Ecto neural progenitor cell (in vitro differentiated cells): ENCODE results near the gene UBE2H.
A peak's percentile ranks its signal among the peaks of the same experiment; 100 is the strongest.

Experiments used
- DNase-seq: peaks from one replicate; pipeline ENCODE4 v3.0.0-alpha.2; 2018; ENCODE audit warnings: low spot score

Gene UBE2H

DNA sequence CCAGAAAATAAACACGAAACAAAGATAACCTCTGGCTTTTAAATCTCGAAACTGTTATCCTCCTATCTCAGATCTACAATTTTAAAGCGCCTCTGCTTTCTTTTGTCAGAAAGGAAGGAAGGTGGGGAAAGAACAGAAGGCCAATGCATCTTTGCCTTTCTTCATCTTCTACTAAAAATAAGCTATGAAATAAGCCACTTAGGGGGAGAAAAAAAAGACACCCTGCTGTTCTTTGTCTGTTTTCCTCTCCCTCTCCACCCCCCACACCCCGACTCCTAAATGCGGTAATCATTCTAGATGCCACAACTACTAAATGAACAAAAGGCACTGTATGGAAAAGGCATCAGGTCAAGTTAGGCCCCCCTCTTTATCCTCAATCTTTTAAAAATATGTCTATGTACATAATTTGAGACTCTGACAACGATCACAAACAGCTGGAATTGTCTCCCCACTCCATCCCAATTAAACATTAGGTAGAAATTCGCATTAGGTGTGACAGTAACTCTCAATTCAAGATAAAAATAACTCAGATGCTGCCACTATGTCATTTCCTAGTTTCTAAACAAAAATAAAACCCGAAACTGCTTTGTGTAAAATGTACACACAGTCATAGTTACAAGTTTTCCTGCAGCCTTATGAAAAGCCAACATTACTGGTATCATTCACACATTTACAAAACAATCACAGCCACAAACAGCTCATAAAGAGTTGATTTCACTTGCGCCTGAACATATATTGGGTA lies 2.4 kb downstream of the UBE2H start:
- no peak for DNase-seq

DNA sequence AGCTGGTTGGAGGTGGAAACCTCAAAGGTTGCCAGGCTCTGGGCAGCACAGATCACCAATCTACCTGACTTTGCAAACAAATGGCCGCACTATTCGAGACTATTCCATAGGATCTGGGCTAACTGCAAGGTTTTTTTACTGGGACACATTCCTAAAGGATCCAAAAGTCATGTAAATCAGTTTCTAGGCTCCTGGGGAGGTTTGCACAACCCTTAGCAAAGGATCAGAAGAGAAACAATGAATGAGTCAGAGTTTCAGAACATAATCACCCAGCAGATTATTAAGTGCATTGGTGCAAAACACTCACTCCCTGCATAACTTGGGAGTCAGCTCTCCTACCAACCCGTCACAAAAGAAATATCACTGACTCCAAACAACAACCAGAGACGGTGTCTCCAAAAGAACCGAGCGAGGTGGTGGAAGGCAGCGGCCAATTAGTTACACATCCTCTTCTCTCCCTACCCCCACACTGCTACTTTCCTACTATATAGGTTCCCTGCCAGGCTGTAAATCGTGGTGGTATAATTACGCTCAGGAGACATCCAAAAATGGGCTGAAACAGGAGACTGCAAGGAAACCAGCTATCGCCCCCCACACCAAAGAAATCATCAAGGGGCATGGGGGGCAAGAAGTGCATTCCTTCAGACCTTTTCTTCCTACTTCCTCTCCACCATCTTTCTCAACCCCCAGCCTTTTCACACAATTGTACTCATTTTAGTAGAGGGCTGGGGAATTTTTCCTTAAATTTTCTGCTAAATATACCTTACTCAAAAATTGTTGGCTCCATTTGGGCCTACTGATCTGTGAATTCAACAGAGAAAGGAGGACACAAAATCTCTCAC lies 3.2 kb downstream of the UBE2H start:
- DNase-seq, result peak; percentile 52

DNA sequence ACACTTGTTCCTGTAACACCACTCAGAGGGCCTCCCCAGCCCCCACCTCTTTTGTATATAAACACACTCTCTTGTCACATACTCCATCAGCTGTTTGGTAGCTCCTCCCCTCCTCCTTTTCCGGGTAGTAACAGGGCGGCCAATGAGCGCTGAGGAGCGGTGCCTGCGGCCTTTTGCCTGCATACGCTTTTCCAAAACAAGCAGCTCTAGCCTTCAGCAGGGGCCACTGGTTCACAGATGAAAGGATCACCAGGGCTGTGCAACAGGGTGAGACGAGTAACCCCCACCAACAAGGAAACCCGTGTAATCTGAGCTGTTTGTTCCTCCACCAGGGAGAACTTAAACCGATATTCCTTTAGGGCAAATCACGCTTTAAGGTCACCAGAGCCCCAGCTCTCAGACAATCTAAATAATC lies 3.9 kb downstream of the UBE2H start:
- DNase-seq, result peak; percentile 94

DNA sequence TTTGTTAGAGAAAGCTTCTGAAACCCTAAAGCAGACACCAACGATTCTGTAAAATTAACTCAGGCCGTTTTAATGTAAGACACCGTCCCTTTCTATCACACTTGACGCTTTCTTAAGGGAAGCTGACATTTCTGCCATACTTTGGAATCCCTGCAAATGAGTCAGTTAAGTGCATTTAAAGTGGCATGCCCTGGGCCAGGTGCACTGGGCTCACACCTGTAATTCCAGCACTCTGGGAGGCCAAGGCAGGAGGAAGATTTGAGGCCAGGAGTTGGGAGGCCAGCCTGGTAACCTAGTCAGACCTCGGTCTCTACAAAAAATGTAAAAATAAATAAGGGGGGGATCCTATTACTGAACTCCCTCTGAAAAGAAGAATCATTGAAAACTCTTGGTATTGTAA lies 4.4 kb downstream of the UBE2H start:
- no peak for DNase-seq

DNA sequence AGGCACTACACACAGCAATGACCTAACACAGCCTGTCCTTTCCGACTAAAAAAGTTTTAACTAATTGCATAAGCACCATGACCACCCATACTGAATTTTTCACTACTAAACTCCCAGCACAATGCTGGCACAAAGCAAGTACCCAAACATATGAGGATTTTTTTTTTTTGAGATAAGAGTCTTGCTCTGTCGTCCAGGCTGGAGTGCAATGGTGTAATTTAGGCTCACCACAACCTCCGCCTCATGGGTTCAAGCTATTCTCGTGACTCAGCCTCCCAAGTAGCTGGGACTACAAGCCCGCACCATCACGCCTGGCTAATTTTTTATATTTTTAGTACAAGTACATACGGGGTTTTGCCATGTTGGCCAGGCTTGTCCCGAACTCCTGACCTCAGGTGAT lies 5.1 kb downstream of the UBE2H start:
- DNase-seq, result no peak

DNA sequence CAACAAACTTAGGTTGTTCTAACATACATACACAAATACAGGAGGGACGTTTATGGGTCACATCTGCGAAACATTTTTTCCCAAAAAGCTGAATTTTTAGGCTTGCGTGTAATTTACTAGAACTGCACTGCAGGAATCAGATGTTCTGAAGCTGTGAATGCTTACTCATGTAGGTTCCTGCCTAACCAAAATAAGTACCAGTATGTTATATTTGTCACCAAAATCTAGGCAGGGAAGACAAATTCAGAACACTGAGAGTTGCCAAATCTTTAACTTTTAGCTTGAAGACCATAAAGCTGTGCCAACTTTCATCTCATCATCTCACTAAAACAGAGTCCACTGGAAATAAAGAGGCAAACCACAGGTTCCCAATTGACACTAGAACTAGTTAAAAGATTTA lies 5.7 kb downstream of the UBE2H start:
- DNase-seq, result no peak

DNA sequence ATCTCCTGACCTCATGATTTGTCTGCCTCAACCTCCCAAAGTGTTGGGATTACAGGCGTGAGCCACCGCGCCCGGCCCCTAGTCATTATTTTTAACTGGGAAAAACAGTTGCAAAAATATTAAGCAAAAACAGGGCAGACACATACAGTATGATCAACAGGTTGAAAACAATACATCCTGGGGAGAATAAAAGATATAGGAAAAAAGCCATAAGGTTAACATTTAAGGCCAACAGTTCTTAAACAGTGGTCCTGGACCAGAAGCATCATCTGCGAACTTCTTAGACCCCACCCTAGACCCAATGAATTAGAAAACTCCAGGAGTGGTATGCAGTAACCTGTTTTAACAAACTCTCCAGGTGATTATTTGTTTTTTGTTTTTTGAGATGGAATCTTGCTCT lies 6.5 kb downstream of the UBE2H start:
- no peak for DNase-seq

DNA sequence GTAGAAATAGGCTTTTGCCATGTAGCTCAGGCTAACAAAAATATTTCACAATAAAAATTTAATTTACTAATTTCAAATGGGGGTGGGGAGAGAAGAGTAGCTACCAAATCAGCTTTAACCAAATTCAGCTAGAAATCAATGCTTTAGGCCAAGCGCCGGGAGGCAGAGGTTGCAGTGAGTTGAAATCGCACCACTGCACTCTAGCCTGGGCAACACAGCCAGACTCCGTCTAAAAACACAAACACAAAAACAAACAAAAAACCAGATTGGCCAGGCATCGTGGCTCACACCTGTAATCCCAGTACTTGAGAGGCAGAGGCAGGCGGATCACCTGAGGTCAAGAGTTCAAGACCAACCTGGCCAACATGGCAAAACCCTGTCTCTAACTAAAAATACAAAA lies 9.4 kb downstream of the UBE2H start:
- DNase-seq, result no peak

DNA sequence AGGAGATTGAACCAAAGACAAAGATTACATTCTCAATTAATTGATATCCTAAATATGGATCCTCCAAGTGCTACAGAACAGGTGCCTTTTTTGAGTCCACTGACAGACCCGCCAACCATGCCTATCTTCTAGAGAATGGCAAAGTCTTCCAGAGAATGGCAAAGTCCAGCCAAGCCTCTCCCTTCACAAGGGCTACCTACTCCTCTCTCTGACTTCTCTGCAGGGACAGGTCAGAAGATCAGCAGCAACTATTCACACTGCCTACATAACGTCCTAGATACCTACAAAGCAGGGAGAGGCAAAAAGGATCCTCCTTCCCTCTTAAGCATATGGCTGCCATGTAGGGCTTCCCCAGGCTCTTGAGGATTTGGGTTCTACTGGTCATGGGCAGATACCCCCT lies 12.4 kb downstream of the UBE2H start:
- no peak for DNase-seq

DNA sequence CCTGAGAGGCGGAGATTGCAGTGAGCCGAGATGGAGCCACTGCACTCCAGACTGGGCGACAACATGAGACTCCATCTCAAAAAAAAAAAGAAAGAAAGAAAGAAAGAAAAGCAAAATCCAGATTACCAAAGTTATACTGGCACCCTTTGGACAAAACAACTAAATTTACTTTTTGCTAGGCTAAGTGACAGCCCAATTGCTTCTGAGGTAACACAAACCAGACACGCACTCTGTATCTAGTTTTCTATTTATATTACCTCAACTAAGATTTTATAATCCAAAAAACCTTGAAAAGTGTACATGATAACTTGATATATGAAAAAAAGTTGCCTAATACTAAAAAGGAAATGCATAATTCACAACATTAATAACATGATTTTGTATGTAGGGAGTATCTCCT lies 12.9 kb downstream of the UBE2H start:
- no peak for DNase-seq

DNA sequence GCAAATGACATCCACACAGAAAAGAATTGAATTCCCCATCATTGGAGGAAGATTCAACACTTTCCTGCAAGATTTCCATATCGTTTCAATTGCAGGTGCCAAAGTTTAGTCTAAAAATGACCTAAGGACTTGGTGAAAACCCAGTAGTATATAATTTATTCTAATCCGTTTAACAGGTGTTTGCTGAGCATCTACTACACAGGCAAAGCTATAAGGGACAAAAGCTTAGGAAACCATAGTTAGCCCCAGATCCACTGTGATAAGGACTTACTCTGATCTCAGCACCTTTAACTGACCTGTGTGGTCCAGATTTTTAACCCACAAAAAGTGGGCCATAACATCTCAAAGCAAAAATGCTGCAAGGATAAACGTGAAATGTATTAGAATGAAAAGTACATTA lies 19.1 kb downstream of the UBE2H start:
- DNase-seq, result no peak

DNA sequence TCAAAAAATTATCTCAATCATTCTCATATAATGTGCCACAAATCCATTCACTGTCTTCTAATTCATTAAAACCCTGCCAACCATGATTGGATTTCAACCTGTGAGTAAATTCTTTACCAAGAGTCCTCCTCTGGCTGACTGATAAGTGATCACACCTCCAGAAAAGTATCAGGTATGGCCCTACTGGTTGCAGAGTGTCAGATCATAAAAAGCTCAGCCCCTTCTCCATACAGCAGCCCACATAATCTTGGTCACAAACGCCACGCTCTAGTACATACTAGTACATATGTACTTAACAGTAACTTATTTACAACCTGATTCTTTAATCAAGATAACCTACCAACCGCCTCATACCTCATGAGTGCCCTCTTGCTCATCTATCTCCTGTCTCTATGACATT lies 26.1 kb downstream of the UBE2H start:
- no peak for DNase-seq

DNA sequence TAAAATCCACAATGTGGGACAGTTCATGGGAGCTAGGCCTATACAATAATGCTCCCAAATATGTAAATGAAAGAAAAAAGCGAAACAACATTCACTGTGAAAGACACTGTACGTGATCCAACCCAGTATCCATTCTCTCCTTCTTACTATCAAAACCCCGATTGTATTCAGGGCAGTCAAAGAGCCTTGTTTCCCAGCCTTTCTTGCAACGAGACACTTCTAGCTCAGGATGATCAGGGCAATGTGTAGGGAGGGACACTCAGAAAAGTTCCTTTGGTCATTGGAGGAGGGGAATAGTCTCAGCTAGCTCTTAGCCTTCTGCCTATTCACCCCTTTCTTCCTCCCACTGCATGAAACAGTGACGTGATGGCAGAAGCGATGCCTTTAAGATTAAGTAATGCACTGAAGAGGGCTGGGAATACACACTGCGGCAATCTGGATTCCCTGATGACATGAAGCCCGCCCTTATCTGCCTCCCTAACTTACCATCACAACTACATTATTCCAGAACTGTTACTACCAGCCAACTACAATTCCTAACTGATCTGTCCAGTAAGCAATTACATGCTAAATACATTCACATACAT lies 27.3 kb downstream of the UBE2H start:
- DNase-seq, result no peak

DNA sequence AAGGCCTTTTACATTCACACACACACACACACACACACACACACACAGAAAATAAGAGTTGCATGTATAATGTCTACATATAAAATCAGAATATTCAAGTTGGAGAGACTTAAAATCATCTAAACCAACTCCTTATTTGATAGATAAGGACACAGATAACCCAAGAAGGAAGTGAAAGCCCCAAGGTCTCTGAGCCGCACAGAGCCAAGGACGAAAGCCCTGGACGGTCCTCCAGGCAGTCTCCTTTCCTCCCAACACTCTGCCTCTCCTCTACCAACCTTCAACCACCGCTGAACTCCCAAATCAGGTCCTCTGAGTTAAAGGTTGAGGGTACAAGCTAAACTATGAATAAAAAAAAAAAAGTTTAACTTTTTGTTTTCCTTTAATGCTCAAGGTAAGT lies 28.2 kb downstream of the UBE2H start:
- DNase-seq, result no peak

DNA sequence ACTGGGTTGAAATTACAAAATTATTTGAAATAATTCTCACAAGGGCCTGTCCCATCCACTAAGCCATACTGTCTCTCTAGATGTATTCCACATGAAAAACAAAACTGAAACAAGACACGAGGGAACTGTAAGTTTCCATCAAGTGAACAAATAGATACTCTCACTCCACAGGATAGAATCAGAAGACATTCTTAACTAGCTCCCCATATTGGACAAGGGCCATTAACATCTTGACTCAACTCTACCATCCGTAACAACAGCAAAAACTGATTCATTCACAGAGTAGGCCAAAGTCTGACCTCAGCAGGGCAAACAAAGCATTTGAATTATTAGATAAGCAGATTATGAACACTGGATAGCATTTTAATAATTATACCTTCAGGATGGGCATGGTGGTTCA lies 29.1 kb downstream of the UBE2H start:
- no peak for DNase-seq

DNA sequence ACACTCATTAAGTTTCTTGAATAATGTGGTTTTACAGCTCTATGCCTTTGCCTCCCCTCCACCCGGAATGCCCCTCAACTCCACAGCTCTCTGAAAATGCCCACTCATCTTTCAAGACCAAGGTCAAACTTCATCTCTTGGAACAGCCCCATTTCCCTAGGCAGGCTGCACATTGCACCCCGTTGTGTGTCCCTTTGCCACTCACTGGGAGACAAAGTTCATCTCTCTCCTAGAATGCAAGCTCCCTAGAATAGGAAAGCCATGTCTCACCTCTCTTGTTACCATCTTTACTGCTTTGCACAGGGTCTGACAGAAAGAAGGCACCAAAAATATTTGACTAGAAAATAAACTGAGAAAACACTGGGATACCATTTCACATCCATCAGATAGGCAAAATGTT lies 33.3 kb downstream of the UBE2H start:
- no peak for DNase-seq

DNA sequence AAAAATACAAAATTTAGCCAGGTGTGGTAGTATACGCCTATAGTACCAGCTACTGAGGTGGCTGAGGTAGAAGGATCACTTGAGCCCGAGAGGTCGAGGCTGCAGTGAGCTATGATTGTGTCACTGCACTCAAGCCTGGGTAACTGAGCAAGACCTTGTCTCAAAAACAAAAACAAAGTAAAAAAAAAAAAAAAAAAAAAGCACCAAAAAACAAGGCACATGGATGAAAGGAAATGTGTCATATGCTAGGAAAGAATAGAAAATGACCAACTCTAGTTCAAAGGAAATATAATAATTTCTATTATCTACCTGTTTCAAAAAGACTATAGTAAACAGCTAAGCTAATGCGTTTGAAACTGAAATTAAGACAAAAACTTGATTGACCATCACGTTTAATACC lies 33.8 kb downstream of the UBE2H start:
- DNase-seq, result no peak

DNA sequence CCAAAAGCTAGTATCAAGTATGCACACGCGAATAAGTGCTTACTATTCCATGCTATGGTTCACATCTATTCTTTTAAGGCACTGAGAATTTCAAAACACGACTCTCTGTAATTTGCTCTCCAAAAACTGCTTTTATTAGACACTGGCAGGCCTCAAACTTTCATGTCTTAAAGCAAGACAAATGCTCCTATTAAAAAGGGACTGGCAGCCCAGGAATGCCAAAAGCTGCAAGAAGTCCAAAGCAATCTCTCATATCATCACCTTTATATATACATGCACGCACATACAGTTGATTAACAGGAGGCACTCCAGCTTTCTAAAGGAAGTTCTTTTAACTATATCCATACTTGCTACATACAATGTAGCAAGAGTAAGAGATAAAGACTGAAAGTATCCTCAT lies 34.8 kb downstream of the UBE2H start:
- DNase-seq, result no peak

DNA sequence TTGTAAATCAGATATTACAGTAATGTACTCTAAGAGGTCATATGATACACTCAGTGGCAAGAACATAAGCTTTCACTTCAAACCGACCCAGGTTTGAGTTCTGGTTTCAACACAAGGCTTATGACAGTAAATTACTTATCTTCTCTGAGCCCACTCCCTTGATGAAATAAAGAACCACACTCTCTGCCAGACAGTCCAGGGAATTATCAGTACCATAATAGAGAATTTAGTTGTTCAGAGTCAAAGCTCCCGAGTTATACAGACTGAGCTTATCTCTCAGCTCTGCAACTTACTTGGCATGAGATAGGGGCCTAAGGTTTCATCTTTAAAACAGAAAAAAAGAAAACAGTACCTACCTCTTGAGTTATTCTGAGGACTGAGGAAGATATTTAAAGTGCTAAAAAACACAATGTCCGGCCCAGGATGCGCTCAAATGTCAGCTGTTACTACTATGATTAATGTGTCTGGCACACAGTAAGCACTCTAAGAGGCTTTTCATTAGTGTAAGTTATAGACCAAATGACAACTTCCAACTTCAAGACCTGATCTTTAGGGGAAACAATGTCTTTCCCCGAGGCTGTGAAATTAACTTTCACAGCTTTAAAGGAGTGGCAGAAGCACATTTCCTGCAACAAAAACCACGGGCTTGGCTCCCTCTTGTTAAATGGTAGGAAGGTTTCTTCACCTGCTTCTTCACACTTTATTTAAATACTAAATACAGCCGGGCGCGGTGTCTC lies 38.1 kb downstream of the UBE2H start:
- DNase-seq, result no peak

DNA sequence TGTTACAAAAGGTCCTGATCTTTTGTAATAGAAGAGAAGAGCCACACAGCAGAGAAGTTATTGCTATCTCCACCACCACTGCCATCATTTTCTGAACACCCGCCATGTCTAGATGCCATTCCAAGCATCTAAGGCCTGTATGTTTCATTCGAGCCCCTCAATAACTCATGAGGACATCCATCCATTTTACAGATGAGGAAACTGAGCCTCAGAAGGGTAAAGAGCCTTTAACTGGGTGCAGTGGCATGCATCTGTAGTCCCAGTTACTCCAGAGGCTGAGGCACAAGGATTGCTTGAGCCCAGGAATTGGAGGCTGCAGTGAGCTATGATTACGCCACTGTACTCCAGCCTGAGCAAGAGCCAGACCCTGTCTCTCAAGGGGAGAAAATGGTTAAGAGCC lies 39.3 kb downstream of the UBE2H start:
- DNase-seq, result no peak

DNA sequence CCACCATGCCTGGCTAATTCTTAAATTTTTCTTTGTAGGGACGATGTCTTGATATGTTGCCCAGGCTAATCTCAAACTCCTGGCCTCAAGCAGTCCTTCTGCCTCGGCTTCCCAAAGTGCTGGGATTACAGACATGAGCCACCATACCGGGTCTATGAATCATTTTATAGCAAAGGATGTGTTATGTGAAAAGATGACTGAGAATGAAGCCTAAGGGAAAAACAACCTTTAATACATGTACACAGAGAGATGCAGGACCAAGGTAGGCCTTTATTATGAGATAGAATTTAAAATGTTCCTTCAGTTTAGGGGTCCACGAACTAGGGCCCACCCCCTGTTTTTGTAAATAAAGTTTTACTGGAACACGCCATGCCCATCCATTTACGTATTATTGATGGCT lies 41.0 kb downstream of the UBE2H start:
- no peak for DNase-seq

DNA sequence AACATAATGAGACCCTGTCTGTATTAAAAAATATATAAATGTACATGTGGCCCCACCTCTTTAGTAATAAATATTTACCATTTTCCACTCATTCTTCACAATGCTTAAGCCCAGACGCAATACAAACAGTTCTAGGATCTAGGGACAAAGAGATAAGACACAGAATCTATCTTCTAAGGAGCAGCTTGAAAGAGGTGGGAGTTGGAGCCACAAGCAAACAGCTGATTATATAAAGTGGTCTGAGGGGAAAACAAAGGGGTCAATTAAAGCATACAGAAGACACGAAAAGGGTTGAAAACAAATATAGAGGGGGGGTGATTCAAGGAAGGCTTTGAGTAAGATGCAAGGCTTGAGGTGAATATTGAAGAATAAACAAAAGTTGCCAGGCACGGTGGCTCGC lies 43.1 kb downstream of the UBE2H start:
- DNase-seq, result no peak

DNA sequence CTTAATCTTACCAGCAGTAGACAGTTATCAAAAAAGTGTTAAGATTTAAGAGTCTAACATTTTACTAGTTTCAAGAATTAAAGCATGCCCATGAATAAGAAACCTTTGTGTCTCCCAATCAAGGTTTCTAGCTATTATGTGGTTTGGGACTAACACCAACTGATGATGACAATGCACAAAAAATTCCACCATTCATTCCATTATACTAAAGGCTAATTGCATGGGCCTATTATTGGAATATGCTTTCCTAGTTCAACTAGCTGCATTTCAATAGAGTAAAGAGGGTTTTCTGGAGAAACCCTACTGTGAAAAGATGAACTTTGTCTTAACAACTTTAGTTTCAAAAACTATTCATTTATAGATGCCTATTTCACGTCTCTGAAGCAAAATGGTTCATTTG lies 44.6 kb downstream of the UBE2H start:
- DNase-seq, result no peak
